ENCODE data around the gene BCO1.

Gene BCO1

GRCh38 chr16:81232740-81233367 is 5.6 kb upstream of the BCO1 start:
- DNase-seq (ENCODE audit: low read depth in 2 of 2): no peak

DNA sequence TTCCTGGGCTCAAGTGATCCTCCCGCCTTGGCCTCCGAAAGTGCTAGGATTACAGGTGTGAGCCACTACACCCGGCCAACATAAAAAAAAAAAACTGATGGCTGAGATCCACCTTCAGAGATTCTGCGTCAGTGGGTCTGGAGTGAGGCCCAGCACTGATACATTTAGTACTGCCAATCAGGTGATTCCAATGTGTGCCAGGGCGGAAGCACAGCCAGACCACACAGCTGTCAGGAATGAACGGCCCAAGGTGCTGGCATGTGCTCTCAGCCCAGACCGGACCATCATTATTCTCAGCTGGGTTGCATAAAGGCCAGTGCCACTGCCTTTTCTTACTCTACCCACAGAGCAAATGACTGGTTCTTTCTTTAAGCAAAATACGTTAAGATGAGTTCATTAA is 1.2 kb upstream of the BCO1 start:
- no peak for DNase-seq (ENCODE audit: low read depth in 2 of 2)

DNA sequence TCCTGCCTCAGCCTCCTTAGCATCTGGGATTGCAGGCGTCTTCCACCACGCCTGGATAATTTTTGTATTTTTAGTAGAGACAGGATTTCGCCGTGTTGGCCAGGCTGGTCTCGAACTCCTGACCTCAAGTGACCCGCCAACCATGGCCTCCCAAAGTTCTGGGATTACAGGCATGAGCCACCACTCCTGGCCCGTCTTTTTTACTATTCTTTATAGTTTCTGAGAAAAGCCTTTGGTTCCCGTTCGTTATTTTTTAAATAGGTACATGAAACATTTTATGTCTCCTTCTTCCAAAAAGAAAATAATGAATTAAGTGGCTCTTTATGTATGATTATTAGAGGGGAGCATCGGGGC is 570 bp upstream of the BCO1 start:
- no peak for DNase-seq (ENCODE audit: low read depth in 2 of 2)

GRCh38 chr16:81239367-81240121 is 1.1 kb downstream of the BCO1 start:
- DNase-seq (ENCODE audit: low read depth in 2 of 2): no peak

DNA sequence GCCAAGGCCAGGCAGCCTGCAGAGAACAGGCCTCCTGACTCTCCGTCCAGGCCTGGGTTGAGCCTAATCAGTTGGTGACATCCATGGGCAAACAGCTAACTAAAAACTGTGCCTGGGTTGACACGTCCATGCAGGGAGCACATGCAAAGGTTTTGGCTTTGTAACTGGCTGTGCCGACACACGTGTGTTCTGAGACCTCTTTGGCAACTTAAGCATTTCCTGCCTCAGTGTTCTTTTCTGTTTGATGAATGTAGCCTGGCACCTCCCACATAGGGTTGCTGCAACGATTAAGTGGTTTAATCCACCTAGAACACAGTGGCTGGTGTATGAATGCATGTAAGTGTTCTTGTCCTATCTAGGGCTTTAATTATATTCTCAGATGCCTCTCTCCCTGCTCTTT is 3.2 kb downstream of the BCO1 start:
- no peak for DNase-seq (ENCODE audit: low read depth in 2 of 2)

DNA sequence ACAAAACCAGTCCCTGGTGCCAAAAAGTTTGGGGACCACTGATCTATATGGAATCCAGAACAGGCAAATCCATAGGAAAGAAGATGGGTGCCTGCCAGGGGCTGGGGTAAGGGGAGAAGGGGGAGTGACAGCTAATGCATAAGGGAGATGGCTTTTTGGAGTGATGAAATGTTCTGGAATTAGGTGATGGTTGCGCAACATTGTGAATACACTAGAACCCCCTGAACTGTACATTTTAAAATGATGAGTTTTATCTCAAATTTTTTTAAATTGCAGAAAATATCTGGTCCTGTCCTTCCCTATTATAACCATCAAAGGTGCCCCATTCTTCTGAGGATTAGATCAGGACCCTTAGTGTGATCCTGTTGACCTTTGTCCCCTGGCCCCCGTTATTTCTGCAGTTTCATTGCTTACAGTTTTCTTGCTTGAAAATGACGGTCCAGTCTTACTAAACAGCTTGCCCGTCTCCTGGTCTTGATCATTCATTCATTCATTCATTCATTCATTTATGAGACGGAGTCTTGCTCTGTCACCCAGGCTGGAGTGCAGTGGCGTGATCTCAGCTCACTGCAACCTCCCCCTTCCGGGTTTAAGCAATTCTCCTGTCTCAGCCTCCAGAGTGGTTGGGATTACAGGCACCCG is 4.6 kb downstream of the BCO1 start:
- no peak for DNase-seq (ENCODE audit: low read depth in 2 of 2)

GRCh38 chr16:81243942-81244341 is 5.5 kb downstream of the BCO1 start:
- DNase-seq (ENCODE audit: low read depth in 2 of 2): no peak

DNA sequence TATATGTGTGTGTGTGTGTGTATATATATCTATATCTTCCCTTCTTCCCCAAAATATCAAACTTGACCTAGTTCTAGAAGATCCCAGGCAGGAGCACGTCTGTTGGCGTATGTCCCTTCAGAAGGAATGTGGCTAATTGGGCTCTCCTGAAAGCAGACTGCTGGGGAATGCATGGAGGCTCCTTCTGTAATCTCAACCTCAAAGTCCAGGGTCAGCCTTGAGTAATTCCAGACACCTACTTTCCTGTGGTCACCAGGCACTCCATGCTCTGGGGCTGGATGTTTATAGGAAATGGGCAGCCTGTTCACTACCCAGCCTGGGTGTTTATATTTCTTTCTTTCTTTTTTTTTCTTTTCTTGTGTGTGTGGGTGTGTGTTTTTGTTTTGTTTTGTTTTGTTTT is 13.4 kb downstream of the BCO1 start:
- no peak for DNase-seq (ENCODE audit: low read depth in 2 of 2)

- DNase-seq (ENCODE audit: low read depth in 2 of 2): no peak
These were observed 14.7 kb downstream of the BCO1 start for GRCh38 chr16:81253141-81253540.

- no peak for DNase-seq (ENCODE audit: low read depth in 2 of 2)
These were observed 16.5 kb downstream of the BCO1 start for GRCh38 chr16:81254922-81255526.

- no peak for DNase-seq (ENCODE audit: low read depth in 2 of 2)
These were observed 21.4 kb downstream of the BCO1 start for GRCh38 chr16:81259916-81260315.

DNA sequence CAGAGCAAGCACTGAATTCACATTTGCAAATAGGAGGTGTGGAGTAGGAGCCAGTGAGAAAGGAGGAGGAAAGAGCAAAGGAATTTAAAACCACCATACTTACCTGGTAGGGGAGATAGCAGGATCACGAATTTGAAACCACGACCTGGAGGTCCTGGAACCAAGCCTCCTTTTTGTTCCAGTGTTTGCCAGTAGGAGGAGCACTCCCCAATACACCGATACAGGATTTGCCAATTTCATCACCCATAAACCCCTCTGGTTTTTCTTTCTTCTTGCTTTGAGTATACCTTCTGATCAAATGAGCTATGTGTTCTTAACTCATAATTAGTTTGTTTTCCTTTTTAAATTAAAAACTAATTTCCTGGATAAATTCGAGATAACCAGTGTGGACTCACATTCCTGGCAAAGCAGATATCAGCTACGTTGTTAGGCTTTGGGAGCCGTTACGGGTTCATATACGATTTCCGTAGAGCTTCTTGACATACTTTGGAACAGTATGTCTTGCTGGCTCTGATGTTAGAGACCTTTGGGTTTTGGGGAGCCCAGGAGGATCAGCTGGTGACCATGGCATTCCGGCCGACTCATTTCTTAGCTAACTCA is 22.7 kb downstream of the BCO1 start:
- DNase-seq (ENCODE audit: low read depth in 2 of 2): no peak

DNA sequence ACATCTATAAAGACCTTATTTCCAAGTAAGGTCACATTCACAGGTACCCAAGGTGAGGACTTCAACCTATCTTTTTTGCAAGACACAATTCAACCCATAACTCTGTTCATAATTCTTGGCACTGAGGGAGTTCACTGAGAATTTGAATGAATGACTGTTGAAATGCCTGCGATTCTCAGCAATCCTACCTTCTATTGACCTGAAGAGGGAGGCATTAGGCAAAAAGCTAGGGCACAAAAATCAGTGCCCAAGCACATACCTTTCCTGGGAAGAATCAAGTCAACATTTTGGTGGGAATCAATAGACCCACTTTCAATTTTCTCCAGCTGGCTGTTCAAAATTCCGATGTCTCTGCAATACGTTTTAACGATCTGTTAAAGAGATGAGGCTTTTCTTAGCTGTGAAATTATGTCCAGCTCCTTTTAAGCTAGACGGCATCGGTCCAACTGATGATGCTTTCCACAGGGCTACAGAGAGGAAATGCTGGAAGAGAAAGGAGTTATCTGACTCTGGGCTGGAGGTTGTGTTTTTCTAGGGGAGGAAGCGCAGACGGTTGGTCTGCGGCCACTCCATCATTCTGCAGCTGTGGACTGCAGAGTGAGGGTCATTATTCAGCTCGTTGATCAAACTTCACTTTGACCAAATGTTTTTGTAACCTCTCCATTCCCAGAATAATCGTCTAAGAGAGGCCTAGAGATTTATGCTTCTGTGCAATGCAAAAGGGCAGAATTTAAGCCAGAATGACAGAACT is 25.2 kb downstream of the BCO1 start:
- no peak for DNase-seq (ENCODE audit: low read depth in 2 of 2)

GRCh38 chr16:81264386-81264785 is 25.9 kb downstream of the BCO1 start:
- no peak for DNase-seq (ENCODE audit: low read depth in 2 of 2)

DNA sequence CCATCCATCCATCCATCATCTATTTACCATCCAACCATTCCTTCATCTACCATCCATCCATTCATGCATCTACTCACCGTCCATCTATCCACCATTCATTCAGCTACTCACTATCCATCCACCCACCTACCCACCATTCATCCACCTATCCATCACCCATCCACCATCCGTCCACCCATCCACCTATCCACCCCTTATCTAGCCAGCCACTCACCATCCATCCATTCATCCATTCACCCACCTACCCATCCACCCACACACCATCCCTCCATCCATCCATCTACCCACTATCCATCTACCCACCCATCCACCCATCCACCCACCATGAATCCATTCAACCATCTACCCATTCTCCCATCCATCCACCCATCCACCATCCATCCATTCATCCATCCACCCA is 26.6 kb downstream of the BCO1 start:
- DNase-seq (ENCODE audit: low read depth in 2 of 2): no peak

- no peak for DNase-seq (ENCODE audit: low read depth in 2 of 2)
These were observed 27.4 kb downstream of the BCO1 start for GRCh38 chr16:81265658-81266451.

GRCh38 chr16:81266680-81267095 is 28.2 kb downstream of the BCO1 start:
- DNase-seq (ENCODE audit: low read depth in 2 of 2): no peak

GRCh38 chr16:81268509-81268908 is 30.0 kb downstream of the BCO1 start:
- no peak for DNase-seq (ENCODE audit: low read depth in 2 of 2)

DNA sequence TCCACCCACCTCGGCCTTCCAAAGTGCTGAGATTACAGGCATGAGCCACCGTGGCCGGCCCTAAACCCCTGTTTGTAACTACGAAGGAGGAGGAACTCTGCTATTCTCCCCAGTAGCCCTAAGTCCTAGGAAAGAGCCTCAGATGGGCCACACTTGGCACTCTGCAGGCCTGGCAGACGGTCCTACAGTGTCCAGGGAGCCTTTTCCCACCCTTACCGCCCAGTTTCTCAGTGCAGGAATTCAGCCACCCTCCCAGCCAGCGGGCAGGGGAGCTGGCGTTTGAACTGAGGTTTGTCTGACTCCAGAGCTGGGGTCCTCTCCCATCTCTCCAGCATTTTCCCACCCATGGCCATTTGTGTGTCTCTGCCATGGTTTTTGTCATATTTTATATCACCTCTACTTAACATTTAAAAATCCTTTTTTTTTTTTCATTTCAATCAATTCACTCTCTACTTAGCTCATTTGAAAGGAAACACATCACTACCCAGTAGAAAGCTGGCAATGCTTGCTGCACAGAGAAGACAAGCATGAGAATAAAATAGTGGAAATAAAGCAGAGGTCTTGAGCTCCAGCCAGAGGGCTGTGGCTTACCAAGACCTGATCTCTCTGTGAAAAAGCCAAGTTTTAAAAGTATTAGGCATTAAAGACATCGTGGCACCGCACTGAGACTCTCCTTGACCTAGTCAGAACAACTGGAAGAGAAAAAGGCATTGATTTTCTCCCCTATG is 34.9 kb downstream of the BCO1 start:
- no peak for DNase-seq (ENCODE audit: low read depth in 2 of 2)

DNA sequence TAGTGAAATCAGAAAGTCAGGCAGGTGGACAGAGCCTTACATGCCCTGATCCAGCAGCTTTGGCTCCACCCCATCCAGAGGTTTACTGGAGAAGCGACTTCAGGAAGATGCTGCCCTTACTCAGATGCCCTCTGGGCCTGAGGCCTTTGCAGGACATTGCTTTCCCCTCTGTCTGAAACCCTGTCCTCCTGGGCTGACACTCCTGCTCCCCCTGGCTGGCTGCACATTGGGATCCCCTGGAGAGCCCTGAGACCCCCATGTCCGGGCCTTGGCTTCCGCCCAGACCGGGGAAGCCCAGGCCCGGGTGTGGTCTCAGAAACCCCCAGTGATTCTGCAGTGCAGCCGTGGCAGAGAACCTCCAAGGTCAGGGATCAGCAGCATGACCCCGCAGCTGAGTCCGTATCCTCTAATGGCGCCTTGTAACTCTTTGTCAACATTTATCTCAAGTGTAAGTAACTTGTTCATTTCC is 36.6 kb downstream of the BCO1 start:
- DNase-seq (ENCODE audit: low read depth in 2 of 2): no peak

Measured in activated CD8-positive, alpha-beta memory T cell treated with anti-CD3 and anti-CD28 coated beads for 4 hours (primary cell).